ENCODE results near the gene SLC39A3. TPM values are rescaled to one million over a fixed set of nuclear protein-coding genes. Genes with fewer than 3 reads are reported as not detected.

The SLC39A3 gene, protein sequence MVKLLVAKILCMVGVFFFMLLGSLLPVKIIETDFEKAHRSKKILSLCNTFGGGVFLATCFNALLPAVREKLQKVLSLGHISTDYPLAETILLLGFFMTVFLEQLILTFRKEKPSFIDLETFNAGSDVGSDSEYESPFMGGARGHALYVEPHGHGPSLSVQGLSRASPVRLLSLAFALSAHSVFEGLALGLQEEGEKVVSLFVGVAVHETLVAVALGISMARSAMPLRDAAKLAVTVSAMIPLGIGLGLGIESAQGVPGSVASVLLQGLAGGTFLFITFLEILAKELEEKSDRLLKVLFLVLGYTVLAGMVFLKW
- 20.6 to 31.3 TPM (median 30.1 TPM) in 5 replicates for total RNA-seq (2022; extraction: Qiagen RNA extraction)

DNA sequence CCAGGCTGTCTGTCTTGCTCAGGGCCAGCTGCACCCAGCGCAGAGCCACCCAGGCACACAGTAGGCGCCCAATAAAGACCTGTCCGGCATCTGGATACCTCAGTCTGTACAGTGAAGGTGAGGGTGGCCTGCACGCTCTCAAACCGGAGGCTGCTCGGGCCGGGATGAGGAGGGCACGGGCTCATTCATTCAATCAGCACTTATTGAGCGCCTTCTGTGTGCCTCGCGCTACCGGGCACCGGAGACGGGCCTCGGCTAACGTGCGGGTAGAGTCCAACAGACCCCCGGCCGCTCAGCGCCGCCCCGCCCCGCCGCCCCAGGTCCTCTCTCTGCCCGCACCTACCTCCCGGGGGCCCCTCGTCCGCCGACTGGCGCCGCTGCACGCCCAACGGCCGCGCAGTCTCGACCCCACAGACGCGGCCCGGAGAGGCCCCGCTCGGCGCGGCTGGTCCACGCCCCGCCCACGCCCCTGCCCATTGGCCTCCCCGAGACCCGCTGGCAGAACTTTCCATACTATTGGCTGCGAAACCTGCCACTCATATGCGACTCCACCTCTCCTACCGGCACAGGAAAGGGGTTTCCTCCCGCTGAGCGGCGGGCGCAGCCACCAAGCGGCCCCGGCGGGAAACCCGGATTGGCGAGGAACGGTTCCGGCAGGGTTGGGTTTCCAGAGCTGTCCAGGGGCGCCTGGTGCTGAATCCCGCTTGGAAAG, at the start of gene SLC39A3:
SLC39A3 (minus strand) TSS at position 416 of the 712 bp plus-strand sequence. CDS start 2,760 bp downstream, outside the sequence.

GRCh38 chr19:2785244-2785997, 45.6 kb upstream of the SLC39A3 start, which contains the start of gene THOP1:
TSS of gene THOP1 (plus strand) at chr19:2785503. CDS start at chr19:2785663, 160 bp downstream.

GRCh38 chr19:2782936-2783780, 43.3 kb upstream of the SLC39A3 start, which contains the start of gene SGTA:
TSS of gene SGTA (minus strand) at chr19:2783273. CDS start at chr19:2769068, 14,205 bp downstream.

DNA sequence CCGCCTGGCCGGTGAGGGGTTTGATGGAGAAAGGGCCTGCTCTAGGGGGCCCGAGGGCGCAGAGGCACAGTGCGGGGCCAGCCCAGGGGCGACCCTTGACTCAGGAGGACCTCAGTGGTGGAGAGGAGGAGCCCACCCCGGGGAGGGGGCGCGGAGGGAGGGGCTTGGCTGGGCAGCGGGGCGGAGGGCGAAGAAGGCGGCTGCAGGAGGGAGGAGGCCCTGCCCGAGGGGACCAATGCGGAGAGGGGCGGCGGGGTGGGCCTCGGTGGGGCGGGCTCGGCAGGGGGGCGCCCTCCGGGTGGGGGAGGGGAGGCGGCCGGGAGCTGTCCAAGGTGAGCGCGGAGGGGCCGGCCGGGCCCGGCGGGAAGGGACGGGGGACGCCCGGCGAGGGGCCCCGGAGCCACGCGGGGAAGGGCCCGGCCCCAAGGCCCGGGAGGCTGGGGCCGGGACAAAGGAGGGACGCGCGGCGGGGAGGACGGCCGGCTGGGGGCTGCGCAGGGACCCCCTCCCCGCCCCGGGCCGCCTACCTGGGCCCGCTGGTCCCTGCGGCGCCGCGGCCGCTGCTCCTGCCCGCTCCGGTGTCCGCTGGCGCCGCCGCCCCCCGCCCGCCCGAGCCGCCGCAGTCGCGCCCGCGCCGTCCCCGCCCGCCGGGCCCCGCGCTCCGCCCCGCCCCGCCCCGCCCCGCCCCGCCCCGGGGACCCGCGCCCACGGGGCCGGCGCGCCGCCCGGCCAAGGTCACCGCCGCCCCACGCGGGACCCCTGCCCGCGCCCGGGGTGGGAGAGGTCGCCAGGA, 18.8 kb downstream of the SLC39A3 start, which contains the start of gene DIRAS1:
DIRAS1 (minus strand) TSS at position 596 of the 793 bp plus-strand sequence. CDS start 3,566 bp downstream, outside the sequence.

DNA sequence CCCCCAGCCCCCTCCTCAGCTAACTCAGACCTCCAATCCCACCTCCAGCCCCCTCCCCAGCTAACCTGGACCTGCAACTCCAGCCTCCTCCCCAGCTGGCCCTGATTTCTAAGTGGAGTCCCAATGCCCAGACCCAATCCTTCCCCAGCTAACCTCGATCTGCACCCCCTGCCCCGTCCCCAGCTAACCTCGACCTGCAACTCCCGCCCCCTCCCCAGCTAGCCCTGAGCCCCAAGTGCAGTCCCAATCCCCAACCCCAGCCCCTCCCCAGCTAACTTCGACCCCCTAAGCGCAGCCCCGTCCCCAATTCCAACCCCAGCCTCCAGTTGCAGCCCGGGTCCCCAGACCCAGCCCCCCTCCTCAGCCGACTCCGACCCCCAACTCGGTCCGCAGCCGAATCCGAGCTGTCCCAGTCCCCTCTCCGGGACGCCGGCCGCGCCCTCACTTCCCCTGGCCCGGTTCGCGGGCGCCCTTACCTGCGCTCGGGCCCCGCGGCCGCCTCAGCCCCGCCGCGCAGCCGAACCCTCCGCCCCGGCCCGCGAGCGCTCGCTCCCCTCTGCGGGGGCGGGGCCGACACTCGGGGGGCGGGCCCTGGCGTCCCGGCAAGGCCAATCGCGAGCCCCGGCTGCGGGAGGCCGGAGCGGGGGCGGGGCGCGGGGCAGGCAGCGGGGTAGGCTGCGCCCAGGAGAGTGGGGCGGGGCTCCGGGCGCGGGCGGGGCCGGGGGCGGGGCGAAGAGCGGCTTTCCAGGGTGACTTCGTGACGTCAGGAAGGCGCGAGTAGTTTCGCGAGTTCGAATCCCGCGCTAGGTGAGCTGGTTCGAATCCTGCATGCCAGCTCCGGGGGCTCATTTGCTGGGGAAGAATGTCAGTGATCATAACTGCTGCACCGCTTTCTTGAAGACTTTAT, 37.4 kb downstream of the SLC39A3 start, which contains the start of gene GNG7:
GNG7 (minus strand) TSS at position 525 of the 907 bp plus-strand sequence. CDS start 182,006 bp downstream, outside the sequence.

Other genes with a start within 250 kb of the SLC39A3 start
- gene GNG7, start 37.3 kb downstream of the SLC39A3 start, total RNA-seq (2022; extraction: Qiagen RNA extraction) = 0.03 to 0.07 TPM (median 0.04 TPM) in 5 replicates
- 3.1 to 4.8 TPM (median 4.2 TPM) in 5 replicates for gene DIRAS1, start 18.6 kb downstream of the SLC39A3 start, total RNA-seq (2022; extraction: Qiagen RNA extraction)
- gene SGTA, start 43.3 kb upstream of the SLC39A3 start, total RNA-seq (2022; extraction: Qiagen RNA extraction) = 60.2 to 85.6 TPM (median 74.6 TPM) in 5 replicates
- 77.7 to 111 TPM (median 105 TPM) in 5 replicates for gene THOP1, start 45.5 kb upstream of the SLC39A3 start, total RNA-seq (2022; extraction: Qiagen RNA extraction)
- gene ZNF554, start 79.9 kb upstream of the SLC39A3 start, total RNA-seq (2022; extraction: Qiagen RNA extraction) = 0.59 to 1.4 TPM (median 1.2 TPM) in 5 replicates
- 1.1 to 3.1 TPM (median 2.3 TPM) in 5 replicates for gene ZNF555, start 101.5 kb upstream of the SLC39A3 start, total RNA-seq (2022; extraction: Qiagen RNA extraction)
- 0.01 to 0.14 TPM (median 0.02 TPM) in 3 of 5 replicates, not detected in the others for gene ZNF556, start 127.3 kb upstream of the SLC39A3 start, total RNA-seq (2022; extraction: Qiagen RNA extraction)
- 1.7 to 2.7 TPM (median 2.0 TPM) in 5 replicates for gene ZNF57, start 160.9 kb upstream of the SLC39A3 start, total RNA-seq (2022; extraction: Qiagen RNA extraction)
- gene ZNF77, start 205.0 kb upstream of the SLC39A3 start, total RNA-seq (2022; extraction: Qiagen RNA extraction) = 1.4 to 2.1 TPM (median 1.7 TPM) in 5 replicates
- 3.4 to 6.1 TPM (median 5.6 TPM) in 5 replicates for gene TLE6, start 237.5 kb upstream of the SLC39A3 start, total RNA-seq (2022; extraction: Qiagen RNA extraction)

Measured in A549 treated with CORT108297 at 1 μM for 4 hours (cell line).